Superior temporal gyrus (tissue), 1 donor: ENCODE measurements around the gene SYDE1.

Experiments
- DNase-seq: peaks from one replicate; pipeline ENCODE4 v3.0.0-alpha.2; 2016; ENCODE audit errors: extremely low spot score

SYDE1 gene

DNA sequence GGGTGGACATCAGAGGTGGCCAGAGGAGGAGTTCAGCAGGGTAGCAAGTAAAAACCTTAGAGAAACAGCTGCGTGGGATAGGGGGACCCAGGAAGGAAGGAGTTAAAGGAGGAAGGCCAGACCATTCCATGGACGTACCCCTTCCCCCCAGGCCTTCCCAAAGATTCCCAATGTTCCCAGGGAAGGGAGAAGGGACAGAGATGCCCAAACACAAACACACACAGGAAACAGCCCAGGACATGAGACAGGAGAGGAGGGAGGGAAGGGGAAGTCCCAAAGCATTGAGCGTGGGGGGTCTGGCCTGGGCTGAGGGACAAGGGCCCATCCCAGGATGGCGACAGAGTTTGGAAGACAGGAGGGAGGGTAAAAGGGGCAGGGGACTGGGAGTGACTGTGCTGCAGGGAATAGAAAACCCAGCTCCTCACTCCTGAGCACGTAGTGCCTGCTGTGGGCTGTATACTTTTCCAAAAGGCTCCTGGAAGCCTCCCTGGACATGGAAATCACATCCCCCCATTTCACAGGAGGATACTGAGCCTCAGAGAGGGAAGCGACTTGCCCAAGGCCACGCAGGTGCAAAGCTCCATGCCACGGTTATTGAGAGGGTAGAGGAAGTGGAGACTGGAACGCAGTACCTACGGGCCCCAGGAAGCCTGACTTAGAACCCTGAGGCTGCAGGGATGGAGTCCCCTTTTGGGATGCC is 1.1 kb downstream of the SYDE1 start:
- DNase-seq = no peak

DNA sequence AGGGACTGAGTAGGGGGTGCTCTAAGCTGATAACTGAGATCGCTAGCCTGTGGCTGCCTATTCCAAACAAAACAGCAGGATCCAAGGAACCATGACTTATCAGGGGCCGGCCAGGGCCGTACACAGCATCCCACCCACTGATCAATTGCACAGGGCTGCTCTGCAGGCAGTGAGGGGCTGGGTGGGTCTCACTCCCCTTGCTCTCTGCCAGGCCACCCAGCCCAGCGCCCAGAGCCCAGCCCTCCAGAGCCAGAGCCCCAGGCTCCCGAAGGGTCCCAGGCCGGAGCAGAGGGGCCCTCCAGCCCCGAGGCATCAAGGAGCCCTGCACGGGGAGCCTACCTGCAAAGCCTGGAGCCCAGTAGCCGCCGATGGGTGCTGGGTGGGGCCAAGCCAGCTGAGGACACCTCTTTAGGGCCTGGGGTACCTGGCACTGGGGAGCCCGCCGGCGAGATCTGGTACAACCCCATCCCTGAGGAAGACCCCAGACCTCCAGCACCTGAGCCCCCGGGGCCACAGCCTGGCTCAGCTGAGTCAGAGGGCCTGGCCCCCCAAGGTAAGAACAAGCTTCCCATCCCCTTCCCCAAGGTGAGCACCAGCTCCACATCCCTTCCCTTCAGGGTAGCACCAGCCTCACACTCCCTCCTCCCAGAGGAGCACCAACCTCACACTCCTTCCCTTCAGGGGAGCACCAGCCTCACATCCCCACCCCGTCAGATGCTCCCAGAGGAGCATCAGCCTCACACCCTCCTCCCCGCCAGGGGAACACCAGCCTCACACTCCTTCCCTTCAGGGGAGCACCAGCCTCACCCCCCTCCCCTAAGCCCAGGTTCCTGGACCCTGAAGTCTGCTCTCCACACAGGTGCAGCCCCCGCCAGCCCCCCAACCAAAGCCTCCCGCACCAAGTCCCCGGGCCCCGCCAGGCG is 1.9 kb downstream of the SYDE1 start:
- DNase-seq = no peak

DNA sequence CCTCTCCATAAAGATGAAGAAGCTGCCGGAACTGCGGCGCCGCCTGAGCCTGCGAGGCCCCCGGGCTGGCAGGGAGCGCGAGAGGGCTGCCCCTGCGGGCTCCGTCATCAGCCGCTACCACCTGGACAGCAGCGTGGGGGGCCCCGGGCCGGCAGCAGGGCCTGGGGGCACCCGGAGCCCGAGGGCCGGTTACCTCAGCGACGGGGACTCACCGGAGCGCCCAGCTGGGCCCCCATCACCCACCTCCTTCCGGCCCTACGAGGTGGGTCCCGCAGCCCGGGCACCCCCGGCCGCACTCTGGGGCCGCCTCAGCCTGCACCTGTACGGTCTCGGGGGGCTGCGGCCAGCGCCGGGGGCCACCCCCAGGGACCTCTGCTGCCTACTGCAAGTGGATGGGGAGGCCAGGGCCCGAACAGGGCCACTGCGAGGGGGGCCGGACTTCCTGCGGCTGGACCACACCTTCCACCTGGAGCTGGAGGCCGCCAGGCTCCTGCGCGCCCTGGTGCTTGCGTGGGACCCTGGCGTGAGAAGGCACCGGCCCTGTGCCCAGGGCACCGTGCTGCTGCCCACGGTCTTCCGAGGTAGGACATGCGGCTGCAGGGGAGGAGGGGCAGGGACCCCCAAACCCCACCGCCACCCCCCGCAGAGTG is 2.7 kb downstream of the SYDE1 start:
- DNase-seq = no peak

DNA sequence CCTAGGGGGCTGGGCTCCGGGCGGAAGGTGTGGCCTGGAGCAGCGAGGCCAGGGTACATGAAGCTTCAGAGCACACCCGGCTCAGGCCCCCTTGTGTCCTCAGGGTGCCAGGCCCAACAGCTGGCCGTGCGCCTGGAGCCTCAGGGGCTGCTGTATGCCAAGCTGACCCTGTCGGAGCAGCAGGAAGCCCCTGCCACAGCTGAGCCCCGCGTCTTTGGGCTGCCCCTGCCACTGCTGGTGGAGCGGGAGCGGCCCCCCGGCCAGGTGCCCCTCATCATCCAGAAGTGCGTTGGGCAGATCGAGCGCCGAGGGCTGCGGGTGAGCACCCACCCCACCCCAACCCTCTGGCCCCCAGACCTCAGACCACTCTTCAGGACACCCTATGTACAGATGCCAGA is 3.2 kb downstream of the SYDE1 start:
- no peak for DNase-seq

DNA sequence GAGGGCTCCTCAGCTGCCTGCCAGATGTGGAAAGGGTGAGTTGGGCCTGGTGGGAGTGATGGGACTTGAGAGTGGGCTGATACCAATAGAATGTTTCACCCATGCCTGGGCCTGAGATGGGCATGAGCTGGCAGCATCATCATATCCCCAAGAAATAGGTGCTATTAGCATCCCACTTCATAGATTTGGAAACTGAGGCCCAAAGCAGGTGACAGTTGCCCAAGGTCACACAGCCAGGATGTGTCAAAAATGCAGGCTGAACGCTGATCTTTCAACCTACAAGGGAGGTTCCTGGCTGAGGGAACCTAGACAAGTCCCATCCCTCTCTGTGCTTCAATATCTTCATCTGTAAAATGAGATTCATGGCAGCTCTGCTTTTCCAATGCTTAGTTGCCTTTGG is 4.6 kb downstream of the SYDE1 start:
- no peak for DNase-seq

DNA sequence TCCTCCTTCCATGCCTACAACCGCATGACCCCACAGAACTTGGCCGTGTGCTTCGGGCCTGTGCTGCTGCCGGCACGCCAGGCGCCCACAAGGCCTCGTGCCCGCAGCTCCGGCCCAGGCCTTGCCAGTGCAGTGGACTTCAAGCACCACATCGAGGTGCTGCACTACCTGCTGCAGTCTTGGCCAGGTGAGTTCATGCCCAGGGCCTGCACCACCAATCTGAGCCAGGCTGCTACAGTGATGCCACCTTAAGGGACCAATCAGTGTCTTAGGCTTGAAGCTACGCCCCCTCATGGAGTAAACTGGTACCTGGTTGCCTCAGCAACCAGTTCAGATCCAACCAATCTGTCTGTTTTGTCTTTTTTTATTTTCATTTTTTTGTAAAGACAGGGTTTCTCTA is 5.2 kb downstream of the SYDE1 start:
- DNase-seq = no peak

DNA sequence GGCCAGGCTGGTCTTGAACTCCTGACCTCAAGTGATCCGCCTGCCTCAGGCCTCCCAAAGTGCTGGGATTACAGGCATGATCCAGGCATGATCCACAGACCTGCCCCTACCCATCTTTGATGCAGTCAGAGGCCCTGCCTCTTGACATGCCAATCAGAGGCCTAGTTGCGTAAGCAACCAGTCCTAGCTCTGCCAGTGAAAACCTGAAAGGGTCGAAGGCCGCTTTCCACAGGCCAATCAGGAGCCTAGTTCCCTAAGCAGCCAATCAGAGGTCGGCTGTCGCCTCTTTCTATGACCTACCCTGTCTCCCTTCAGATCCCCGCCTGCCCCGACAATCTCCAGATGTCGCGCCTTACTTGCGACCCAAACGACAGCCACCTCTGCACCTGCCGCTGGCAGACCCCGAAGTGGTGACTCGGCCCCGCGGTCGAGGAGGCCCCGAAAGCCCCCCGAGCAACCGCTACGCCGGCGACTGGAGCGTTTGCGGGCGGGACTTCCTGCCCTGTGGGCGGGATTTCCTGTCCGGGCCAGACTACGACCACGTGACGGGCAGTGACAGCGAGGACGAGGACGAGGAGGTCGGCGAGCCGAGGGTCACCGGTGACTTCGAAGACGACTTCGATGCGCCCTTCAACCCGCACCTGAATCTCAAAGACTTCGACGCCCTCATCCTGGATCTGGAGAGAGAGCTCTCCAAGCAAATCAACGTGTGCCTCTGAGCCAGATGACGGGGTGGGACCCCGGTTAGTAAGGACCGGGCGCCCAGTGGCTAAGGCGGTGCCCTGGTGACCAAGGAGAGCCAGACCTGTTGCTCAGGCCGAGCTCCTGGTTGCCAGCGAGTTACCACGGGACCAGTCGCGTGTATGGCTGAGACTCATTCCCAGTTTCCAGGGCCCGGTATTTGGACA is 6.3 kb downstream of the SYDE1 start:
- no peak for DNase-seq

DNA sequence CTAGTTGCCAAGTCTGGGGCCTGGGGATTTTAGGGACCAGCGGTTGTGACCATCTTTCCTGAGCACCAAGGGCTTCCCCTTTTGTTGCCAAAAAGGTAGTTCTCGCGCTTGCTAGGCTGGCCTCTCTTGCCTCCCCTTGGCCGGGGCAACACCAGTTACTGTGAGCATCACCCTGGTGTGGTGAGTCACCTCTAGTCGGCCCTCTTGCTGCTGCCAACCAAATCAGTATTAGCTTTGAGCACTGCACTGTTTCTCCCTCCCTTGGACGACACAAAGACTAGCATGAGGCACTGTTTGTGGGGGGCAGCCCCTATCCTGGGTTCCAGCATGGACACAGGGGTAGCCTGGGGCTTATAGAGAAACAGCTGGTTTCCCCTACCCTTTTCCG is 6.9 kb downstream of the SYDE1 start:
- DNase-seq = no peak

DNA sequence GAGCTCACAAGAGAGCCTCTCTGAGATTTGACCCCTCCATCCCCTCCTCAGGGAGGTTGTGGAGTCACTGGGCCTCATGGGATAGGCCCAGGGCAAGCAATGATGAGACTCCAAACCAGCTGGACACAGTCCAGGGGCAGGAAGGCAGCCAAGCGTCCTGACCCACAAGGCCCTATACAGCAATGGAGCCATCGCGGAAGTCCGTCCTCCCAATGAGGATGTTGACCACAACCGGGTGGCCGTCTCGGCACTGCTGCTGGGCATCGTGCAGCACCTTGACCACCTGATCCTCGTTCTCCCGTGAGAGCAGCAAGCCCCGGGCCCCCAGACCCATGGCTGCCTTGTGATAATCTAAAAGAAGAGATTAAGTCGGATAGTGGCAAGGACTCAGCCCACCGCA is 7.9 kb downstream of the SYDE1 start:
- DNase-seq = peak; percentile 13

DNA sequence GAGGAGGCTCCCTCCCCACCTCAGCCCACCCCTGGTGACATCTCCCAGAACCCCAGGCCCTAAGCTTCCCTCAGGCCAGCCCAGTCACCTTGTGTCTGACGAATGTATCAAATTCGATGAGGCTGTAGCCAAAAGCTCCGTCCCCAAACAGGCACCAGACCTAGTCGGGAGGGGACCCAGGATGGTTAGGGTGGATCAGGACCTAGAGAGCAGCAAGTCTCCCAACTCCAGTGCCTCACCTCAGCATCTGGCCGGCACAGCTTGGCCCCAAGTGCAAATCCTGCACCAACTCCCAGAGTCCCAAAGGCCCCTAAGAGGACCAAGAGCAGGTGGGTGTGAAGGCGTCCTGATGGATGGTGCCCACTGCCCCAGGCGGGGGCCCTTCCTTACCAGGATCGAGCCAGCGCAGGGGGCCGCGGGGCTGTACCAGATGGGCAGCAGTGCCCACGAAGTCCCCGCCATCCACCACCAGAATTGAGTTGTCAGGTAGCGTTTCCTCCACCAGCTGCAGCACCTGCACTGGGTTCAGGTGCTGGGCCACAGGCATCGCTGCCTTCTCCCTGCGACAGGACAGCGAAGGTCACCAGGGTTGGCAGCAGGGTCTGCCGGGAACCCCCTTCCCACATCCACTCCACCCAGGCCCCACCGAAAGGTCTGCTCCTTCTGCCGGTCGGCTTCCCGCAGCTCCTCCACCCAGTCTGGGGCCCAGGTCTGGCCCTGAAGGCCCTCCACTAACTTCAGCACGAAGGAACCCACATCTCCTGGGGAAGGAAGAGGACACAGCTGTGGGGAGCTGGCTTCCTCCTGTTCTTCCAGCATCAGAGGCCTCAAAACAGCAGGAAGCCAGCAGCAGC is 8.8 kb downstream of the SYDE1 start:
- DNase-seq = no peak

DNA sequence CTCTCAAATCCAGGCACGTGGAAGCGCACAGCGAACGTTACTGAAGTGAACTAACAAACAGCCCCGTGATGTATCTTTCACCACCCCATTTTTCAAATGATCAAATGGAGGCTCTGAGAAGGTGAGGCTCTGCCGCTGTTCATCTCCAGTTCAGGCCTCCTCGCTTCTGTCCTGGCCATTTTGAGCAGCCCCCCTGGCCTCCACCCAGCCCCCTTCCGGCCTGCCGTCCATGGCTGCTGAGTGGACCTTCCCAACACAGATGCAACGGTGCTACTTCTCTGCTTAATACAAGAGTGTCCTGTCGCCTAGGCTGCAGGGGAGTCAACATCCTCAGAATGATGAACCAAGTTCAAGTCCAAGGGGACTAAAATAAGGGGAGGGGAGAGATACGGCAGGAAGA is 9.7 kb downstream of the SYDE1 start:
- no peak for DNase-seq

DNA sequence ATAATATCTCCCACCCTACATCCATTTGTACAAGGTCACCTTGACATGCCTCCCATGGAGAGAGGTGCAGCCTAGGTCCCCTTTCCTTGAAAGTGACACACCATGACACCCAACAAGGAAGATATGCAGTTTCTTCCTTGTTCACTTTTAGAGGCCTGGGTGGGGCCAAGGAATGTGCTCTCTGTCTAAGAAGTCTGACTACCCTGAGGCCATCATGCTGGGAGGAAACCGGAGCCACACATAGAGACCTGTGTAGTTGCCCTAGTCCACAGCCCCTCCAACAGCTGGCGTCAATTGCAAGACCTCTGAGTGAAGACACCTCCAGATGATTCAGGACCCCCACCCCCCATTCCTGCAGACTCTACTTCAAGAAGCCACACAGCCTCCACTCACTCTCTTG is 11.0 kb downstream of the SYDE1 start:
- no peak for DNase-seq

DNA sequence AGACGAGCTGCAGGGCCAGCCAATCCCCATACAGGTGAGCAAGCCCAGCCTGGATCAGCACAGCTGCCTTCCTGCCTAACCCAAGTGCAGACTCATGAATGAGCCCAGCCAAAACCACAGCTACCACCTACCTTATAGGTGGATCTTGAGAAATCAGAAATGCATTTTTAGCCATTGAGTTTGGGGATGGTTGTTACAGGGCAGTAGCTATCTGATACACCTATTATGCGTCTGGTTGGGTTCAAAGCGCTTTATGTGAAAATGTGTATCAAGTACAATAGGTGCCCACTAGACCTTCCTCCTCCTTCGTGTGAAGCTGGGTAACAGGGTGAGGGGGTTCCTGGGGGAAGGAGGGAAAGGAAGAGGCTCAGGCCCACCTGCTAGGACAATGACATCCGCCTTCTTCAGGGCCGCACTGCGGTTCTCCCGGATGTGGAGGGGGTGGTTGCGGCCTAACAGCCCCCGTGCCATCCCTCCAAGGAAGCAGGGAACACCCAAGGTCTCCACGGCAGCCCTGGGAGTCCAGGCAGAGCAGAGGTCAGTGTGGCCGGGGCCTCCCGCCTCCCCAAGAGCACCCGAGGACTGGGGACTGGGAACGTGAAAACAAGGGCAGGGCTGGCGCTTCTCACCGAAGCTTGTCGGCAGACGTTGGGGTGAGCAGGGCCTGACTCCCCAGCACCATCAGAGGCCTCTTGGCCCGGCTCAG is 11.7 kb downstream of the SYDE1 start:
- no peak for DNase-seq

DNA sequence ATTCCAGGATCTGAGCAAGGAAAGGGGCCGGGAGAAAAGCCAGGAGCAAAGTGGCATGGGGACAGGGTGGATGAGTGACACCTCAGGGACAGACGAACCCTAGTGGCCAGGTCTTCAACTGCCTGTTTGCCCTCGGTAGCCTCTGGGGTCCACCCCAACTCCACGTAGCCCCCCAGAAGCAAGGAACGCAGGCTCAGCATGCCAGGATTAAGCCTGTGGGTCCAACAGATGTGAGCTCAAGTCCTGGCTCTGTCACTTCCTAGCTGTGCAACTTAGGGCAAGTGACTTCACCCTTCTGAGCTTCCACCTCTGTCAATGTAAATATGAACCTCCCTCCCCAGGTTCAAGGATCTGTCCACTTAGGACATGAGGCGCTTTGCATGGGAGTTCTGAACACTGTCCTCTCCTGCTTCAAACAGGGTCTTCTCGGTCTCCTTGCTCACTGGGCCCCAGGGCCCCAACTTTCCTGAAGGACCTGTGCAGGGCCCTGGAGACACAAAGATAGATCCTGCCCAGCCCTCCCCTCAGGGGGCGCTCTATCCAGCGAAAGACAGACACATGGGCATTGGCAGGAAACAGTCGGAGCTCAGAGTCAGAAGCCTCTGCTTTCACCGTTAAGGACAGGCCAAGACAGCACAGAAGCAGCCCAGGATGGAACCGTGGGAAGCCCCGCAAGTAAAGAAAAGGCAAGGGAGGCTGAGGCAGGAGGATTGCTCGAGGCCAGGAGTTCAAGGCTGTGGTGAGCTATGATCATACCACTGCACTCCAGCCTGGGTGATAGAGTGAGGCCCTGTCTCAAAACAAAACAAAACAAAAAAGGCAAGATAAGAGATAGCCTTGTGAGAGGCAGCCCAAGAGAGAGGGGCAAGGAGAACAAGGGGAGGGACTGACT is 13.2 kb downstream of the SYDE1 start:
- DNase-seq = no peak

DNA sequence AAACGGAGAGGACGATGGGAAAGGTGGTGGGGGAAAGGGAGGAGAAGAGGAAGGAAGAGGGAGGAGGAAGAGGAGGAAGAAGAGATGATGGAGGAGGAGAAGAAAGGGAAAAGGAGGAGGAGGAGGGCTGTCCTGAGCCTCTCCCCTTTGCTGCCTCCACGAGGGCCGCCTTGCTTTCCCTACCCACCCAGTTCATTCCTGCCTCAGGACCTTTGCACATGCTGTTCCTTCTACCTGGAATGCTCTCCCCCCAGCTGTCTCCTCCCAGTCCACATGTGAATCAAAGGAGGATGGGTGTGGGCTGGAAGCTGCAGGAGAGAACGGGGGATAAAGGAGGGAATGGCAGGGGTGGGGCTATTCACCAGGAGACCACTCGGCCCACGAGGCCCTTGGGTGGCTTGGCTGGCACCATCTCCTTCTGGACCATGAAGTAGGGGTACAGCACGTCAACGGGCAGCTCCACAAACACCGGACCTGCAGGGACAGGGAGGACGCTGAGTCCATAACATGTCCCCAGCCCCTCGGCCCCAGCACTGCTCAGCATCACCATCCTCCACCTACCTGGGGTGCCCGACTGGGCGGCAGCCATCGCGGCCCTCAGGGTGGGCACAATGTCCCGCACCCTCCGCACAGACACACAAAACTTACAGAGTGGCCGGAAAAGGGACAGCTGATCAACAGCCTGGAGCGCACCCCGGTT is 15.3 kb downstream of the SYDE1 start:
- DNase-seq = no peak

DNA sequence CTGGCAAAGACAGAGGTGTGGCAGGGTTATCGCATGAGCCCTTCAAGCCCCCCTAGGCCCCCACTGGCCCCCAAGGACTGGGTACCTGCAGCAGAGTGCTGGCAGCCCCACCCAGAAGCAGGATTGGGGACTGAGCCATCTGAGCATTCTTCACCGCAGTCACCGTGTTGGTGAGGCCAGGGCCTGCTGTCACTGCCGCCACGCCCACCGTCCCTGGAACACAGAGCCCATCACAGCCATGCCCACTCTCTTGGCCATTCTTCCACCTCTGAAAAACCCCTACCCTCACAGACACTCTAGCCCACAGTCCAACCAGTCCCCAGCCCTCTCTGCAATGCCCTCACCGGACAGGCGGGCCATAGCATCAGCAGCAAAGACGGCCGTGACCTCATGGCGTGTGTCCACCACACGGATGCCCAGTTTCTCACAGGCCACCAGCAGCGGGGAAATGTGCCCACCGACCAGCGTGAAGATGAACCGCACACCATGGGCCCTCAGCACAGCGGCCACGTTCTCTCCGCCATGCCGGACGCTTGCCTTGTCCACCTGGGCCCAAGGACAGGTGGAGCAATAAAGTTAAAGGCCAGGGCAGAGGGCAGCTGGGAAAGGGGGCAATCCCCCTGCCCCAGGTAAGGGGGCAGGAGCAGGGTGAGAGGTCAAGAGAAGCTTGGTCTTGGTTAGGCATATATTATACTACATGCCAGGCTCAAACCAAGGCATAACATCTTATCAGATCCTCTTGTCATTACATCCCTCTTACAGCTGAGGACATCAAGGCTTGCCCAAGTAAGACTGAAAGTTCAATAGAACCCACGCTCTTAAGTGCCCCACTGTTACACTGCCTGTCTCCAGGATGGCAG is 16.1 kb downstream of the SYDE1 start:
- DNase-seq = no peak

DNA sequence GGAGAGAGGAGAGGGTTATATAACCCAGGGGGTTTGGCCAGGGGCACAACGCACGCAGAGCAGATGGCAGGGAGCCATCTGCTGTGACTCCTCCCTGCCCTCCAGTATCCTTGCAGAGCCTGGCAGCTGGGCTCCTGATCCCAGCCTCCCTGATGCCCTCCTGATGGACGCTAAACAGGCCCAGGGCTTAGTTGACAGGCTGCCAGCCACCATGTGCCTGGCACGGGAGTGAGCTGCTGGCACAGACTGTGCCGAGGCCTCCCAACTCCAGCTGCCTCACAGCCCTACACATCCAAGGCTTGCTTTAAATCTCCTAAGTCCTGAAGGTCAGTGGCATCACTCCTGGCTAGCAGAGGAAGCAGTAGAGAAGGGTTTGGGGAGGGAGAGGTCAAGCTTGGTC is 16.7 kb downstream of the SYDE1 start:
- peak; percentile 75 for DNase-seq
